Keratinocyte (primary cell): ENCODE results near the gene FBXO10. TPM values are rescaled to one million over a fixed set of nuclear protein-coding genes. Genes with fewer than 3 reads are reported as not detected.

Experiments used
- DNase-seq: peaks from one replicate; pipeline ENCODE4 v3.0.0-alpha.2; 2011; ENCODE audit warnings: low read depth, missing footprints, low spot score
- FAIRE-seq: peaks from 2 replicates; lab custom pipeline; 2011; peaks lifted over from hg19 to GRCh38; lab: Jason Lieb, UNC
- H2AFZ ChIP-seq: 2 replicates; pipeline ENCODE4 v1.6.0; 2012; ENCODE audit warnings: low read length, control low read depth, inconsistent platforms; ENCODE audit not compliant: control insufficient read depth
- H3K27ac ChIP-seq: 2 replicates; pipeline ENCODE4 v1.5.1; 2011; ENCODE audit warnings: low read length; ENCODE audit not compliant: control insufficient read depth, insufficient read depth
- H3K27me3 ChIP-seq: 3 replicates; pipeline ENCODE4 v1.6.0; 2011; ENCODE audit warnings: low read length; ENCODE audit not compliant: control insufficient read depth, insufficient read depth; ENCODE audit errors: extremely low read depth
- H3K36me3 ChIP-seq, 2 experiments: 2 replicates in 1 of 2; 3 replicates in 1 of 2; pipeline ENCODE4 v1.5.1; 2011; ENCODE audit warnings: low read length in 2 of 2, mild to moderate bottlenecking in 1 of 2; ENCODE audit not compliant: control insufficient read depth in 2 of 2, insufficient read depth in 2 of 2; ENCODE audit errors: extremely low read depth in 1 of 2
- H3K4me1 ChIP-seq: 3 replicates; pipeline ENCODE4 v1.5.1; 2011; ENCODE audit warnings: low read length; ENCODE audit not compliant: control insufficient read depth, insufficient read depth; ENCODE audit errors: extremely low read depth
- H3K4me2 ChIP-seq: 3 replicates; pipeline ENCODE4 v1.6.0; 2011; ENCODE audit warnings: low read depth, low read length; ENCODE audit not compliant: control insufficient read depth, insufficient read depth; ENCODE audit errors: extremely low read depth
- H3K4me3 ChIP-seq, 3 experiments: fragments of 200-600 bp in 1 of 3; sonication (generic) in 1 of 3; 2 replicates in 2 of 3; 3 replicates in 1 of 3; pipeline ENCODE4 v1.5.1; 2011 to 2016; ENCODE audit warnings: low read length in 3 of 3, mild to moderate bottlenecking in 3 of 3, control low read depth in 2 of 3, inconsistent platforms in 1 of 3, low read depth in 1 of 3, mixed read lengths in 1 of 3, mixed run types in 1 of 3, moderate library complexity in 1 of 3; ENCODE audit not compliant: control insufficient read depth in 2 of 3, insufficient read depth in 2 of 3; ENCODE audit errors: extremely low read depth in 1 of 3
- H3K79me2 ChIP-seq: 2 replicates; pipeline ENCODE4 v1.6.0; 2012; ENCODE audit warnings: low read length; ENCODE audit not compliant: control insufficient read depth, insufficient read depth
- H3K9ac ChIP-seq: 3 replicates; pipeline ENCODE4 v1.6.0; 2011; ENCODE audit warnings: low read length; ENCODE audit not compliant: control insufficient read depth, insufficient read depth; ENCODE audit errors: extremely low read depth
- H3K9me1 ChIP-seq: 3 replicates; pipeline ENCODE4 v1.6.0; 2011; ENCODE audit warnings: low read length; ENCODE audit not compliant: control insufficient read depth, insufficient read depth; ENCODE audit errors: extremely low read depth
- H3K9me3 ChIP-seq: 2 replicates; pipeline ENCODE4 v1.5.1; 2012; ENCODE audit warnings: low read depth, low read length; ENCODE audit not compliant: control insufficient read depth
- H4K20me1 ChIP-seq: 3 replicates; pipeline ENCODE4 v1.6.0; 2011; ENCODE audit warnings: low read length; ENCODE audit not compliant: control insufficient read depth, insufficient read depth; ENCODE audit errors: extremely low read depth
- CTCF ChIP-seq, 3 experiments: IDR thresholded peaks in 1 of 3; conservative IDR thresholded peaks in 1 of 3; optimal IDR thresholded peaks in 1 of 3; 2 replicates in 2 of 3; 3 replicates in 1 of 3; pipeline versions ENCODE3 to v1.5.1; 2011; ENCODE audit warnings: low read length in 3 of 3, mild to moderate bottlenecking in 3 of 3, moderate library complexity in 2 of 3, control low read depth in 1 of 3, inconsistent platforms in 1 of 3; ENCODE audit not compliant: insufficient read depth in 2 of 3; ENCODE audit errors: extremely low read depth in 1 of 3
- EZH2 ChIP-seq: IDR thresholded peaks from one replicate; pipeline ENCODE4 v1.6.1; 2012; ENCODE audit warnings: inconsistent platforms, mild to moderate bottlenecking, low read length, moderate library complexity
- dilution Hi-C: fragments of 300-500 bp; cut with MboI; formaldehyde crosslinking; loops from one replicate; pipeline ENCODE4 v1.7.0; 2020; ENCODE audit warnings: low sequenced_read_pairs; ENCODE audit not compliant: extremely low pct_ligation_motif_present
- polyA plus RNA-seq, 5 experiments: library from polyadenylated mRNA; depleted of rRNA in 3 of 5; stranded (reverse) in 3 of 5; stranded (forward) in 1 of 5; unstranded in 1 of 5; fragments of >200 nt; gene quantifications; 1 replicate in 1 of 5; 2 replicates in 3 of 5; 3 replicates in 1 of 5; pipeline versions ENCODE4 v1.2.1 to v1.2.3, GENCODE V29; 2011 to 2012; ENCODE audit warnings: missing spikeins in 2 of 5, low read depth in 1 of 5, low replicate concordance in 1 of 5

FBXO10 gene
- polyA plus RNA-seq, 1 donor (not counting 4 experiments of a cell fraction or from before 2014, with no cell fraction given): 4.1 TPM

GRCh38 chr9:37486256-37486615 is 89.9 kb downstream of the FBXO10 start:
- Histone ChIP-seq H3K9ac (peak overlapping the region; percentile 85), H3K4me3 (peak overlapping the region; percentile 85 to 88 (median 85)), H3K27me3 (no peaks in the 10 kb centered on the region), H3K36me3 (peaks cover 10 to 11% of the 10 kb centered on the region in 2 experiments), H3K27ac (peak overlapping the region; percentile 65), H3K4me2 (peak overlapping the region; percentile 93), H3K9me1 (peaks cover 2% of the 10 kb centered on the region), H3K79me2 (peaks cover 23% of the 10 kb centered on the region), H2AFZ (peak overlapping the region; percentile 88), H3K4me1 (peaks cover 20% of the 10 kb centered on the region), H3K9me3 (no peaks in the 10 kb centered on the region), H4K20me1 (no peaks in the 10 kb centered on the region)
- dilution Hi-C loops: loop anchor here (25.0 kb wide), 1 partner anchor 101 kb away; the partner anchor contains the start of genes FBXO10 and TOMM5
- no peak for TF ChIP-seq EZH2
- no peak for TF ChIP-seq CTCF (optimal IDR thresholded peaks at IDR 0.05 in 1 of 3, IDR thresholded peaks at IDR 0.05 in 1 of 3, conservative IDR thresholded peaks at IDR 0.05 in 1 of 3; ENCODE audit: extremely low read depth in 1 of 3, insufficient read depth in 2 of 3, low read length in 3 of 3)
- FAIRE-seq (no peak), DNase-seq (no peak)

- Histone ChIP-seq H3K36me3 (peaks cover 10 to 11% of the 10 kb centered on the region in 2 experiments), H3K27me3 (no peaks in the 10 kb centered on the region), H3K4me2 (peak within 1 kb of the TSS; percentile 93), H3K9me1 (peaks cover 2% of the 10 kb centered on the region), H3K27ac (peak within 1 kb of the TSS; percentile 66), H3K79me2 (peaks cover 23% of the 10 kb centered on the region), H4K20me1 (no peaks in the 10 kb centered on the region), H2AFZ (peak within 1 kb of the TSS; percentile 88), H3K9ac (peak within 1 kb of the TSS; percentile 85), H3K9me3 (no peaks in the 10 kb centered on the region), H3K4me1 (peaks cover 20% of the 10 kb centered on the region), H3K4me3 (peak within 1 kb of the TSS; percentile 85 to 88 (median 85))
- DNase-seq (peak; percentile 91), FAIRE-seq (peak; percentile 81)
- dilution Hi-C loops: loop anchor here (25.0 kb wide), 1 partner anchor 102 kb away; the partner anchor contains the start of genes FBXO10 and TOMM5
- no peak for TF ChIP-seq EZH2
- no peak for TF ChIP-seq CTCF (optimal IDR thresholded peaks at IDR 0.05 in 1 of 3, IDR thresholded peaks at IDR 0.05 in 1 of 3, conservative IDR thresholded peaks at IDR 0.05 in 1 of 3; ENCODE audit: extremely low read depth in 1 of 3, insufficient read depth in 2 of 3, low read length in 3 of 3)
Observed at GRCh38 chr9:37485389-37486255, 90.6 kb downstream of the FBXO10 start, which contains the start of gene POLR1E. Gene POLR1E (plus strand): TSS chr9:37485948. CDS start chr9:37486048, 100 bp downstream.
